Omental fat pad (tissue), 4 donors: ENCODE results near the gene CCNYL1. TPM values are rescaled to one million over a fixed set of nuclear protein-coding genes. Genes with fewer than 3 reads are reported as not detected.

Experiments
- ATAC-seq: fragments of 150-250 bp; one replicate; pipeline ENCODE4 v1.9.1; 2016; ENCODE audit warnings: mild to moderate bottlenecking, moderate library complexity; ENCODE audit not compliant: low FRiP score
- DNase-seq: peaks from one replicate; pipeline ENCODE4 v3.0.0-alpha.2; 2019; ENCODE audit warnings: low spot score
- CTCF ChIP-seq, 3 donors: fragments of 450-650 bp; IDR thresholded peaks; one replicate each; pipeline ENCODE4 v1.5.1; 2016 to 2017; ENCODE audit warnings: antibody characterized with exemption in 3 of 3, mild to moderate bottlenecking in 3 of 3, moderate library complexity in 2 of 3
- total RNA-seq, 4 donors: library from RNA; depleted of rRNA; stranded (reverse); fragments of >200 nt; gene quantifications; one replicate each; pipeline ENCODE4 v1.1.0, GENCODE V29; 2016

Gene CCNYL1
- total RNA-seq, 4 donors from 2014 or later: 23.2 to 58.4 (median 26.0) TPM

- no peak for TF ChIP-seq CTCF (IDR thresholded peaks at IDR 0.05)
- DNase-seq (no peak), ATAC-seq (no peak)
These were observed 60.0 kb downstream of the CCNYL1 start for GRCh38 chr2:207771421-207771820.

- no peak for ATAC-seq
- no peak for TF ChIP-seq CTCF (IDR thresholded peaks at IDR 0.05)
- no peak for DNase-seq
These were observed 60.8 kb downstream of the CCNYL1 start for GRCh38 chr2:207772081-207772843.

GRCh38 chr2:207772844-207773205, 61.4 kb downstream of the CCNYL1 start:
- DNase-seq (no peak), ATAC-seq (no peak)
- TF ChIP-seq CTCF (IDR thresholded peaks at IDR 0.05): no peak

- no peak for ATAC-seq
- no peak for TF ChIP-seq CTCF (IDR thresholded peaks at IDR 0.05)
- DNase-seq: no peak
These were observed 64.0 kb downstream of the CCNYL1 start for GRCh38 chr2:207775473-207775872.

- no peak for DNase-seq
- no peak for ATAC-seq
- no peak for TF ChIP-seq CTCF (IDR thresholded peaks at IDR 0.05)
These were observed 65.7 kb downstream of the CCNYL1 start for GRCh38 chr2:207777124-207777523.

- ATAC-seq (no peak), DNase-seq (no peak)
- no peak for TF ChIP-seq CTCF (IDR thresholded peaks at IDR 0.05)
These were observed 67.0 kb downstream of the CCNYL1 start for GRCh38 chr2:207778298-207778882.

GRCh38 chr2:207779523-207779922, 68.1 kb downstream of the CCNYL1 start:
- no peak for TF ChIP-seq CTCF (IDR thresholded peaks at IDR 0.05)
- ATAC-seq: no peak
- no peak for DNase-seq
